WERI-Rb-1 (cell line): ENCODE measurements around the gene RPL35.

Source experiments
- DNase-seq: peaks from one replicate; pipeline ENCODE4 v3.0.0-alpha.2; 2020
- H3K27ac ChIP-seq: fragments of 250-450 bp; sonication (Bioruptor Pico); 2 replicates; pipeline ENCODE4 v1.5.1; 2020; ENCODE audit warnings: mild to moderate bottlenecking, moderate library complexity
- H3K27me3 ChIP-seq: fragments of 250-450 bp; sonication (Bioruptor Pico); 2 replicates; pipeline ENCODE4 v1.5.1; 2021; ENCODE audit warnings: mild to moderate bottlenecking, low read depth, moderate library complexity; ENCODE audit not compliant: insufficient read depth, severe bottlenecking
- H3K36me3 ChIP-seq: fragments of 250-450 bp; sonication (Bioruptor Pico); 2 replicates; pipeline ENCODE4 v1.5.1; 2020; ENCODE audit warnings: mild to moderate bottlenecking, moderate library complexity
- H3K4me3 ChIP-seq: 2 replicates; pipeline ENCODE4 v1.5.1; 2011; ENCODE audit warnings: low read depth, mild to moderate bottlenecking, control low read depth, low read length
- H3K9me3 ChIP-seq: fragments of 250-450 bp; sonication (Bioruptor Pico); 2 replicates; pipeline ENCODE4 v1.5.1; 2021; ENCODE audit warnings: mild to moderate bottlenecking, moderate library complexity; ENCODE audit not compliant: severe bottlenecking
- TF ChIP-seq, protein P1 (sequence below): IDR thresholded peaks from 2 replicates; pipeline ENCODE4 v1.5.1; 2011; ENCODE audit warnings: low read depth, mild to moderate bottlenecking, control low read depth, inconsistent platforms, low read length

The RPL35 gene

DNA sequence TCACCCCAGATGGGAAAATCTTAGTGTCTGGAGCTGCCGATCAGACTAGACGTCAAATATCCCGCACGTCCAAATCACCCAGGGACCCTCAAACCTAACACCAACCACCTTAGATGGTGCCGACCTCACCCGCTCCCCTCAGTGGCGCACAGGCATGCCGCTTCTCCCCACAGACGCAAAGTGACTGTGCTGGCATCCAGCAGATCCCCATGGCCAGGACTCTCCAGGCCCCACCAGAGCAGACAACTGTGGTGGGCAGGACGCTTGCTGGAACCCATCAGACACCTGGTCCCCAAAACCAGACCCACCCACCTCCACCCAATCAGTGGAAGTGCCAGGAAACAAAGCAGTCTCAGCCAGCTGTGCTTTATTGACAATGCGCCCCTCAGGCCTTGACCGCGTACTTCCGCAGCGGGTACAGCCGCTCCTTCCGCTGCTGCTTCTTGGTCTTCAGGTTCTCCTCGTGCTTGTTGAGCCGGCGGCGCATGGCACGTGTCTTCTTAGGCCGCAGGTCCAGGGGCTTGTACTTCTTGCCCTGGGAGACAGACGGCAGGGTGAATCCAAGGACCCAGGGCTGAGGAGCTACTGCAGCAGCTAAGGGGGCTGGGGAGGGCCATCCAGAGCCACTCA lies 4.1 kb downstream of the RPL35 start:
- Histone ChIP-seq H3K36me3 (peaks cover 65% of the 10 kb centered on the region), H3K27ac (no peak overlapping the region), H3K4me3 (no peak overlapping the region), H3K27me3 (no peaks in the 10 kb centered on the region), H3K9me3 (no peaks in the 10 kb centered on the region)
- DNase-seq = no peak
- TF ChIP-seq, protein P1, sequence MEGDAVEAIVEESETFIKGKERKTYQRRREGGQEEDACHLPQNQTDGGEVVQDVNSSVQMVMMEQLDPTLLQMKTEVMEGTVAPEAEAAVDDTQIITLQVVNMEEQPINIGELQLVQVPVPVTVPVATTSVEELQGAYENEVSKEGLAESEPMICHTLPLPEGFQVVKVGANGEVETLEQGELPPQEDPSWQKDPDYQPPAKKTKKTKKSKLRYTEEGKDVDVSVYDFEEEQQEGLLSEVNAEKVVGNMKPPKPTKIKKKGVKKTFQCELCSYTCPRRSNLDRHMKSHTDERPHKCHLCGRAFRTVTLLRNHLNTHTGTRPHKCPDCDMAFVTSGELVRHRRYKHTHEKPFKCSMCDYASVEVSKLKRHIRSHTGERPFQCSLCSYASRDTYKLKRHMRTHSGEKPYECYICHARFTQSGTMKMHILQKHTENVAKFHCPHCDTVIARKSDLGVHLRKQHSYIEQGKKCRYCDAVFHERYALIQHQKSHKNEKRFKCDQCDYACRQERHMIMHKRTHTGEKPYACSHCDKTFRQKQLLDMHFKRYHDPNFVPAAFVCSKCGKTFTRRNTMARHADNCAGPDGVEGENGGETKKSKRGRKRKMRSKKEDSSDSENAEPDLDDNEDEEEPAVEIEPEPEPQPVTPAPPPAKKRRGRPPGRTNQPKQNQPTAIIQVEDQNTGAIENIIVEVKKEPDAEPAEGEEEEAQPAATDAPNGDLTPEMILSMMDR = no peak

DNA sequence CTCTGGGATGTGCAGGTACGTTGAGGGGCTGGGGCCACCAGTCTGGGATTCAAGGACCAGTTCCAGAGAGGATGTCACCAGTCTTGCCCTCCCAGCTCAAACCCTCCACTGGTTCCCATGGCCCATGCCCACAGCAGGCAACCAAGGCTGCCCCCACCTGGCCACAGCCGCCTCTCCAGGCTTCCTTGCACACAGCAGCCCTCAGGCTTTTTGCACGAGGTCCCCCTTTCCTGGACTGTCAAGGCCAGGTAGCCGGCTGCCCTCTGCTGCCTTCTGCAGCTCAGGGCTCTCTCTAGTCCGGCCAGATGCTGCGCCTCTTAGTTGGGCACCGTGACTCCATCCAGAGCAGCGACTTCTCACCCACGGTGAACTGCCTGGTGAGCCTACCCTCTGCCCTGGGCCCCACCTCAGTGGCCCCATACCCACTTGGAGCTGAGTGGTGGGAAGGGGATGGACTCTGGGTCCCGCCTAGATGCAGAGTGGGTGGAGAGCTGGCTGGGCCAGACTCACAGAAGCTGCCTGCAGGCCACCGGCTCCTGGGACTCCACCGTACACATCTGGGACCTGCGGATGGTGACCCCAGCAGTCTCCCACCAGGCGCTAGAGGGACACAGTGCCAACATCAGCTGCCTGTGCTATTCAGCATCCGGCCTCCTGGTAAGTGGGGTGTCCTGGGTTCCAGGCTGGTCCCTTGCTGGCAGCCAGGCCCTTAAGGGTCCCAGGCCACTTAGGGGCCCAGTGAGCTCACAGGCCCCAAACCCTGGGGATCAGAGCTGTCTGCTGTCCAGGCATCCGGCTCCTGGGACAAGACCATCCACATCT lies 5.6 kb downstream of the RPL35 start:
- DNase-seq = peak; percentile 86
- Histone ChIP-seq H3K27ac (no peak overlapping the region; the same call in 1 of the 2 replicates), H3K27me3 (no peaks in the 10 kb centered on the region), H3K36me3 (peaks cover 60% of the 10 kb centered on the region), H3K4me3 (no peak overlapping the region), H3K9me3 (no peaks in the 10 kb centered on the region)
- TF ChIP-seq, protein P1 = peak; percentile 91

DNA sequence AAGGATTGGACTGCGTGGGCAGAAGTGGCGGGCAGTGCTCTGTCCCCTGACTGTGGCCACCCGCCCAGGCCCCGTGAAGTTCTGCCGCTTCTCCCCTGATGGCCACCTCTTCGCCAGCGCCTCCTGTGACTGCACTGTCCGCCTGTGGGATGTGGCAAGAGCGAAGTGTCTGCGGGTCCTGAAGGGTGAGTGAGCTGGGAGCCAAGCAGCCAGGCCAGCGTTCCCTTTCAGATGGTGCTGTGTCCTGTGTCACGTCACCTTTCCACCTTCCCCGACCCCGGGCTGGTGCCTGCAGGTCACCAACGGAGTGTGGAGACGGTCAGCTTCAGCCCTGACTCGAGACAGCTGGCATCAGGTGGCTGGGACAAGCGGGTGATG lies 6.2 kb downstream of the RPL35 start:
- Histone ChIP-seq H3K36me3 (peaks cover 54% of the 10 kb centered on the region), H3K9me3 (no peaks in the 10 kb centered on the region), H3K27me3 (no peaks in the 10 kb centered on the region), H3K27ac (peak overlapping the region; percentile 1; the same call in 1 of the 2 replicates), H3K4me3 (no peak overlapping the region)
- TF ChIP-seq, protein P1 = no peak
- DNase-seq = no peak

DNA sequence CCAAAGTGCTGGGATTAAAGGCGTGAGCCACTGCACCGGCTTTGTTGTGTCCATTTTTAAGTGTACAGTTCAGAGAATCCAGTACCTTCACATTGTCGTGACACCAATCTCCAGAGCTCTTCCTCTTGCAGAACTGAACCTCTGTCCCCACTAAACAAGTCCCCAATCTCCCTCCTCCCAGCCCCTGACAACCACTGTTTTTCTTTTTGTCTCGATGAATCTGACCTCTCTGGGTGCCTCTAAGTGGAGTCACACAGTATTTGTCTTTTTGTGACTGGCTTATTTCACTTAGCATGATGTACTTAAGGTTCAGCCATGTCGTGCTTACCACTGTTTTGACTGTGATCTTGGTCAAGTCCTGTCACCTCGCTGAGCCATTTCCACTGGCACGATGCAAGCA lies 6.9 kb downstream of the RPL35 start:
- H3K9me3 ChIP-seq = no peaks in the 10 kb centered on the region
- H3K36me3 ChIP-seq = peaks cover 47% of the 10 kb centered on the region
- TF ChIP-seq, protein P1 = no peak
- H3K27me3 ChIP-seq = no peaks in the 10 kb centered on the region
- H3K4me3 ChIP-seq = no peak overlapping the region
- DNase-seq = no peak
- peak overlapping the region; percentile 1; the same call in 1 of the 2 replicates for H3K27ac ChIP-seq

DNA sequence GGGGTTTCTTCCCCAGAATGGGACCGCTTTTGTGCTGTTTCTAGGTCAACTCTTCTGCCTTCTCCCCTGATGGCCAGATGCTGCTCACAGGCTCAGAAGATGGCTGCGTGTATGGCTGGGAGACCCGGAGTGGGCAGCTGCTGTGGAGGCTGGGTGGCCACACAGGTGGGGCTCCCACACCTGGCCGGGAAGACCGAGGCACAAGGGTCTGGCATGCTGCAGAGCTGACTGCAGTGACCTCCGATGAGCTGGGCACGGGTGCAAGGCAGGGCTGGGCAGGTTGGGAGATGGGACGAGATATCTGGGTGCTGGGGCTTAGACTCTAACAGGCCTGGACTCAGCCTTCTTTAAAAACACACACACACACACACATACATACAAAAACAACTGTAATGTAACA lies 7.6 kb downstream of the RPL35 start:
- TF ChIP-seq, protein P1 = no peak
- no peak overlapping the region for H3K27ac ChIP-seq
- peaks cover 40% of the 10 kb centered on the region for H3K36me3 ChIP-seq
- no peak for DNase-seq
- H3K9me3 ChIP-seq = no peaks in the 10 kb centered on the region
- no peak overlapping the region for H3K4me3 ChIP-seq
- H3K27me3 ChIP-seq = no peaks in the 10 kb centered on the region
